ENCODE data around the gene TPBG.

Gene TPBG

DNA sequence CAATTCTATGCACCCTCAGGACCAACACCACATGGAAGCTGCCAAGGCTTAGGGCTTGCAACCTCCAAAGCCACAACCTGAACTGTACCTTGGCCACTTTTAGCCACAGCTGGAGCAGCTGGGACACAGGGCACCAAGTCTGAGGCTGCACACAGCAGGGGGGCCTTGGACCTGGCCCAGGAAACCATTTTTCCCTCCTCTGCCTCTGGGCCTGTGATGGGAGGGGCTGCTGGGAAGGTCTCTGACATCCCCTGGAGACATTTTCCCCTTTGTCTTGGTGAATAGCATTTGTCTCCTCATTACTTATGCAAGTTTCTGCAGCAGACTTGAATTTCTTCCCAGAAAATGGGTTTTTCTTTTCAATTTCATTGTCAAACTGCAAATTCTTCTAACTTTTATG is 13.0 kb downstream of the TPBG start:
- no peak overlapping the region for H2AFZ ChIP-seq (ENCODE audit: low read depth)
- H4K20me1 ChIP-seq (ENCODE audit: insufficient read depth), result no peaks in the 10 kb centered on the region
- no peaks in the 10 kb centered on the region for H3K36me3 ChIP-seq (ENCODE audit: insufficient read depth)
- H3K9ac ChIP-seq, result no peak overlapping the region
- no peak overlapping the region for H3K27ac ChIP-seq
- no peaks in the 10 kb centered on the region for H3K4me1 ChIP-seq (ENCODE audit: low read depth, poor library complexity, severe bottlenecking)
- no peaks in the 10 kb centered on the region for H3K27me3 ChIP-seq (ENCODE audit: insufficient read depth, low read depth)
- H3K79me2 ChIP-seq (ENCODE audit: insufficient read depth, low read depth), result no peaks in the 10 kb centered on the region
- H3K4me3 ChIP-seq (IDR thresholded peaks at IDR 0.05; ENCODE audit: insufficient read depth, low read depth, low read length), result no peak overlapping the region
- TF ChIP-seq, protein P1, sequence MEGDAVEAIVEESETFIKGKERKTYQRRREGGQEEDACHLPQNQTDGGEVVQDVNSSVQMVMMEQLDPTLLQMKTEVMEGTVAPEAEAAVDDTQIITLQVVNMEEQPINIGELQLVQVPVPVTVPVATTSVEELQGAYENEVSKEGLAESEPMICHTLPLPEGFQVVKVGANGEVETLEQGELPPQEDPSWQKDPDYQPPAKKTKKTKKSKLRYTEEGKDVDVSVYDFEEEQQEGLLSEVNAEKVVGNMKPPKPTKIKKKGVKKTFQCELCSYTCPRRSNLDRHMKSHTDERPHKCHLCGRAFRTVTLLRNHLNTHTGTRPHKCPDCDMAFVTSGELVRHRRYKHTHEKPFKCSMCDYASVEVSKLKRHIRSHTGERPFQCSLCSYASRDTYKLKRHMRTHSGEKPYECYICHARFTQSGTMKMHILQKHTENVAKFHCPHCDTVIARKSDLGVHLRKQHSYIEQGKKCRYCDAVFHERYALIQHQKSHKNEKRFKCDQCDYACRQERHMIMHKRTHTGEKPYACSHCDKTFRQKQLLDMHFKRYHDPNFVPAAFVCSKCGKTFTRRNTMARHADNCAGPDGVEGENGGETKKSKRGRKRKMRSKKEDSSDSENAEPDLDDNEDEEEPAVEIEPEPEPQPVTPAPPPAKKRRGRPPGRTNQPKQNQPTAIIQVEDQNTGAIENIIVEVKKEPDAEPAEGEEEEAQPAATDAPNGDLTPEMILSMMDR (conservative IDR thresholded peaks at IDR 0.05; ENCODE audit: low read depth, low read length), result no peak
- no peak overlapping the region for H3K4me2 ChIP-seq

DNA sequence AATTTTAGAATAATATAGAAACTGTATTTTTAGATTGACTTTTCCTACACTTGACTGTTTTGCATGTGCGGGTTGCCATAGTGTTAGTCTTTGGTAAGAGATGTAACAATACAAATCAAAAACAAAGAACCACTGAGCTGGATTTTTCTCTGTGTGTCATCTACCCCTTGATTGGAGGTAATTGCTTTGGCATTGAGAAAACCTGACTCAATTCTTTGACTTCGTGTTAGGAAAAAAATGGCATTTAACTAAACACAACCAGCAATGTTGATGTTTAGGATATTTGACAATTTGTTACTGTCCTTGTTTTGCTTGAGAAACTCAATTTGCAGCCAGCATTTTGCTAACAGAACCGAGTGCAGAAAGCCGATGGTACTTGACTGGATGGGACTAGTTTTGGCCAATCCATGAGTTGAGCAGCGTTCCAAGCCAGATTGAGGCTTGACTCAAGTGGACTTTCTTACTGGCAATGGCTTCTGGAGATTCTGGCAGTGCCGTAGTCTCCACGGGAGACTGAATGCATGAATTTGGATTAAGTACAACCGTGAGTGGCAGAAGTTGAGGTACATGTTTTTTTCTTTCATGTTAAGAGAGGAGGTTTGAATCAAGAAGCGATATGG is 17.1 kb downstream of the TPBG start:
- no peaks in the 10 kb centered on the region for H3K79me2 ChIP-seq (ENCODE audit: insufficient read depth, low read depth)
- no peak overlapping the region for H3K27ac ChIP-seq
- TF ChIP-seq, protein P1 (conservative IDR thresholded peaks at IDR 0.05; ENCODE audit: low read depth, low read length), result no peak
- no peak overlapping the region for H3K4me3 ChIP-seq (IDR thresholded peaks at IDR 0.05; ENCODE audit: insufficient read depth, low read depth, low read length)
- H2AFZ ChIP-seq (ENCODE audit: low read depth), result no peak overlapping the region
- H3K4me2 ChIP-seq, result no peak overlapping the region
- no peaks in the 10 kb centered on the region for H3K4me1 ChIP-seq (ENCODE audit: low read depth, poor library complexity, severe bottlenecking)
- no peaks in the 10 kb centered on the region for H3K36me3 ChIP-seq (ENCODE audit: insufficient read depth)
- no peak overlapping the region for H3K9ac ChIP-seq
- no peaks in the 10 kb centered on the region for H4K20me1 ChIP-seq (ENCODE audit: insufficient read depth)
- no peaks in the 10 kb centered on the region for H3K27me3 ChIP-seq (ENCODE audit: insufficient read depth, low read depth)

DNA sequence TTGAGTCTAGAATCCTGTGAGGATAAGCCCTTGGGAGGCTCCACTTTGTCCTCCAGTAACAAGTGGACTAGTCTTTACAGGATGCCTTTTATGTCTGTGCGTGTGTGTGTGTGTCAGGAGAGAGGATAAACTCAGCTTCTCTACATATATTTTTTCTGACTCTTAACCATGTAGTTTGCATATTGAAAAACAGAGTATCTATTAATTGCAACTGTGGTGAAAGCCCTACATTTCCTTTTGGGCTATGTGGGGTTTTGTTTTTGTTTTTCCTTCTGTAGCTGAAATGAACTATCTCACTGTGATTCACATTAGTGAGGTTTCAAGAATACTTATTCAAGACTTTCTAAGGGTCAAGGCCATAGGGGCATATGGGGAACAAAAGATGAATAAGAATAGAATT is 17.7 kb downstream of the TPBG start:
- Histone ChIP-seq H4K20me1 (ENCODE audit: insufficient read depth) (no peaks in the 10 kb centered on the region), H2AFZ (ENCODE audit: low read depth) (no peak overlapping the region), H3K4me3 (IDR thresholded peaks at IDR 0.05; ENCODE audit: insufficient read depth, low read depth, low read length) (no peak overlapping the region), H3K4me1 (ENCODE audit: low read depth, poor library complexity, severe bottlenecking) (no peaks in the 10 kb centered on the region), H3K9ac (no peak overlapping the region), H3K27me3 (ENCODE audit: insufficient read depth, low read depth) (no peaks in the 10 kb centered on the region), H3K36me3 (ENCODE audit: insufficient read depth) (no peaks in the 10 kb centered on the region), H3K4me2 (no peak overlapping the region), H3K79me2 (ENCODE audit: insufficient read depth, low read depth) (no peaks in the 10 kb centered on the region), H3K27ac (no peak overlapping the region)
- TF ChIP-seq, protein P1 (conservative IDR thresholded peaks at IDR 0.05; ENCODE audit: low read depth, low read length), result no peak

DNA sequence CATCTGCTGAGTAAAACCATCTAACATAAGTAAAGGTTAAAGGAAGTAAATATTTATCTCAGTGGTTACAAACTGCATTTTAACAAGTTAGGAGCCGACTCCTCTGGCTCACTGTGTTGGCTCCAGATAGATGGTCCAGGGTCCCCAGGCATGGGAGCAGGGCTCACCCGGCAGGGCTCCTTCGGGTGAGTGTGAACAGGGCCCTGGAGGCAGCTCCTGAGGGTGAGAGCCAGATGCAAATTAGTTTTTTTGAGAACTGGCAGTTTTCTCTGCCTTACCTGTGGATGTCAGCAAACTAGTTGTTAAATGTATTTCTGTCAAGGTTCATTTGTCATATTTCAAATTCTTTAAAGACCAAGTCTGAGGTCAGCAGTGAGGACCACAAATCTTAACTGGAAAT is 21.5 kb downstream of the TPBG start:
- no peak overlapping the region for H3K4me2 ChIP-seq
- TF ChIP-seq, protein P1 (conservative IDR thresholded peaks at IDR 0.05; ENCODE audit: low read depth, low read length), result no peak
- no peak overlapping the region for H2AFZ ChIP-seq (ENCODE audit: low read depth)

More for the DNA sequence above, 21.5 kb downstream of the TPBG start:
- no peaks in the 10 kb centered on the region for H3K79me2 ChIP-seq (ENCODE audit: insufficient read depth, low read depth)
- H3K27ac ChIP-seq, result no peak overlapping the region
- H3K36me3 ChIP-seq (ENCODE audit: insufficient read depth), result no peaks in the 10 kb centered on the region
- no peaks in the 10 kb centered on the region for H3K4me1 ChIP-seq (ENCODE audit: low read depth, poor library complexity, severe bottlenecking)
- H3K9ac ChIP-seq, result no peak overlapping the region
- H4K20me1 ChIP-seq (ENCODE audit: insufficient read depth), result no peaks in the 10 kb centered on the region
- H3K4me3 ChIP-seq (IDR thresholded peaks at IDR 0.05; ENCODE audit: insufficient read depth, low read depth, low read length), result no peak overlapping the region
- no peaks in the 10 kb centered on the region for H3K27me3 ChIP-seq (ENCODE audit: insufficient read depth, low read depth)

Data from KMS-11 (cell line).